Non-pigmented ciliary epithelial cell (primary cell): ENCODE measurements around the gene HERC4.
A peak's percentile ranks its signal among the peaks of the same experiment; 100 is the strongest.
"Not testable (repeated sequence)": the region's sequence is repeated elsewhere in the genome, so short reads cannot be mapped to it uniquely, and the experiment has no call there.

Experiments used
- DNase-seq: peaks from one replicate; pipeline ENCODE4 v3.0.0-alpha.2; 2010; ENCODE audit warnings: low read depth

HERC4 gene

GRCh38 chr10:68047122-68047521 is 28.0 kb downstream of the HERC4 start:
- DNase-seq, result no peak

- DNase-seq, result no peak
Observed at GRCh38 chr10:68046642-68047041, 28.4 kb downstream of the HERC4 start.

- peak; percentile 9 for DNase-seq
Observed at GRCh38 chr10:68043030-68043429, 32.1 kb downstream of the HERC4 start.

GRCh38 chr10:68032113-68032512 is 43.0 kb downstream of the HERC4 start:
- no peak for DNase-seq

GRCh38 chr10:68027429-68027828 is 47.7 kb downstream of the HERC4 start:
- DNase-seq, result no peak

GRCh38 chr10:68023292-68023691 is 51.8 kb downstream of the HERC4 start:
- no peak for DNase-seq

- not testable (repeated sequence) for DNase-seq
Observed at GRCh38 chr10:68022324-68022723, 52.8 kb downstream of the HERC4 start.

GRCh38 chr10:68016519-68016918 is 58.6 kb downstream of the HERC4 start:
- not testable (repeated sequence) for DNase-seq

GRCh38 chr10:68010426-68010940 is 64.6 kb downstream of the HERC4 start:
- DNase-seq, result no peak

GRCh38 chr10:68007356-68007755 is 67.7 kb downstream of the HERC4 start:
- DNase-seq, result no peak

GRCh38 chr10:68001539-68001938 is 73.5 kb downstream of the HERC4 start:
- no peak for DNase-seq

- DNase-seq, result no peak
Observed at GRCh38 chr10:68001000-68001399, 74.1 kb downstream of the HERC4 start.

- no peak for DNase-seq
Observed at GRCh38 chr10:67990093-67990492, 85.0 kb downstream of the HERC4 start.

GRCh38 chr10:67988606-67989005 is 86.5 kb downstream of the HERC4 start:
- no peak for DNase-seq

GRCh38 chr10:67982603-67983002 is 92.5 kb downstream of the HERC4 start:
- DNase-seq, result not testable (repeated sequence)

GRCh38 chr10:67978749-67979148 is 96.3 kb downstream of the HERC4 start:
- no peak for DNase-seq

- DNase-seq, result no peak
Observed at GRCh38 chr10:67977251-67977650, 97.8 kb downstream of the HERC4 start.

- no peak for DNase-seq
Observed at GRCh38 chr10:67976292-67977245, 98.5 kb downstream of the HERC4 start.

- no peak for DNase-seq
Observed at GRCh38 chr10:67975871-67976270, 99.2 kb downstream of the HERC4 start.

GRCh38 chr10:67971311-67971710 is 103.8 kb downstream of the HERC4 start:
- no peak for DNase-seq

GRCh38 chr10:67969875-67970274 is 105.2 kb downstream of the HERC4 start:
- no peak for DNase-seq

- not testable (repeated sequence) for DNase-seq
Observed at GRCh38 chr10:67966035-67966434, 109.0 kb downstream of the HERC4 start.

- DNase-seq, result no peak
Observed at GRCh38 chr10:67965456-67965855, 109.6 kb downstream of the HERC4 start.
